ENCODE data around the gene LRP4.

LRP4 gene

GRCh38 chr11:46835897-46836296 is 82.5 kb downstream of the LRP4 start:
- Histone ChIP-seq H3K27me3 (ENCODE audit: insufficient read depth, poor library complexity, severe bottlenecking) (no peaks in the 10 kb centered on the region), H3K27ac (replicated peaks) (no peak overlapping the region), H3K4me3 (replicated peaks; ENCODE audit: insufficient read depth, low read length) (no peak overlapping the region)
- TF ChIP-seq, protein P1, sequence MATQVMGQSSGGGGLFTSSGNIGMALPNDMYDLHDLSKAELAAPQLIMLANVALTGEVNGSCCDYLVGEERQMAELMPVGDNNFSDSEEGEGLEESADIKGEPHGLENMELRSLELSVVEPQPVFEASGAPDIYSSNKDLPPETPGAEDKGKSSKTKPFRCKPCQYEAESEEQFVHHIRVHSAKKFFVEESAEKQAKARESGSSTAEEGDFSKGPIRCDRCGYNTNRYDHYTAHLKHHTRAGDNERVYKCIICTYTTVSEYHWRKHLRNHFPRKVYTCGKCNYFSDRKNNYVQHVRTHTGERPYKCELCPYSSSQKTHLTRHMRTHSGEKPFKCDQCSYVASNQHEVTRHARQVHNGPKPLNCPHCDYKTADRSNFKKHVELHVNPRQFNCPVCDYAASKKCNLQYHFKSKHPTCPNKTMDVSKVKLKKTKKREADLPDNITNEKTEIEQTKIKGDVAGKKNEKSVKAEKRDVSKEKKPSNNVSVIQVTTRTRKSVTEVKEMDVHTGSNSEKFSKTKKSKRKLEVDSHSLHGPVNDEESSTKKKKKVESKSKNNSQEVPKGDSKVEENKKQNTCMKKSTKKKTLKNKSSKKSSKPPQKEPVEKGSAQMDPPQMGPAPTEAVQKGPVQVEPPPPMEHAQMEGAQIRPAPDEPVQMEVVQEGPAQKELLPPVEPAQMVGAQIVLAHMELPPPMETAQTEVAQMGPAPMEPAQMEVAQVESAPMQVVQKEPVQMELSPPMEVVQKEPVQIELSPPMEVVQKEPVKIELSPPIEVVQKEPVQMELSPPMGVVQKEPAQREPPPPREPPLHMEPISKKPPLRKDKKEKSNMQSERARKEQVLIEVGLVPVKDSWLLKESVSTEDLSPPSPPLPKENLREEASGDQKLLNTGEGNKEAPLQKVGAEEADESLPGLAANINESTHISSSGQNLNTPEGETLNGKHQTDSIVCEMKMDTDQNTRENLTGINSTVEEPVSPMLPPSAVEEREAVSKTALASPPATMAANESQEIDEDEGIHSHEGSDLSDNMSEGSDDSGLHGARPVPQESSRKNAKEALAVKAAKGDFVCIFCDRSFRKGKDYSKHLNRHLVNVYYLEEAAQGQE (IDR thresholded peaks at IDR 0.05; ENCODE audit: insufficient replicate concordance, low read depth), result no peak
- TF ChIP-seq SPI1 (IDR thresholded peaks at IDR 0.05; ENCODE audit: borderline replicate concordance, low read depth) (no peak), GABPA (IDR thresholded peaks at IDR 0.05; ENCODE audit: low read depth) (no peak), CTCF (IDR thresholded peaks at IDR 0.05; ENCODE audit: insufficient read depth, low read length) (no peak), POLR2AphosphoS5 (IDR thresholded peaks at IDR 0.05; ENCODE audit: low read depth) (no peak)
- DNase-seq (ENCODE audit: low read depth in 1 of 2, low spot score in 1 of 2), result no peak

DNA sequence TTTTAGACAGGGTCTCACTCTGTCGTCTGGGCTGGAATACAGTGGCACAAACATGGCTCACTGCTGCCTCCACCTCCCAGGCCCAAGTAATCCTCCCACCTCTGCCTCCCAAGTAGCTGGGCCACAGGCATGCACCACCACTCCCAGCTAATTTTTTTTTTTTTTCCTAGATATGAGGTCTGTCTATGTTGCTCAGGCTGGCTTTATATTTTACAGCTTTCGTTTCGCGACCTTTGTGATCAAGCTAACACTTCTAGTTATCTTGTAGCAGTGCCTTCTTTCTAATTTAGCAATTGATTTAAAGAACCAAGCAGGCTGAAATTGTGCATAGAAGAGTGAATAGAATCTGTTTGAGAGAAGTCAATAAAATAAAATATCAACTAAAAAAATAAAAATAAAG is 83.5 kb downstream of the LRP4 start:
- Histone ChIP-seq H3K27ac (replicated peaks) (no peak overlapping the region), H3K4me3 (replicated peaks; ENCODE audit: insufficient read depth, low read length) (no peak overlapping the region), H3K27me3 (ENCODE audit: insufficient read depth, poor library complexity, severe bottlenecking) (no peaks in the 10 kb centered on the region)
- TF ChIP-seq CTCF (IDR thresholded peaks at IDR 0.05; ENCODE audit: insufficient read depth, low read length), result no peak
- no peak for TF ChIP-seq GABPA (IDR thresholded peaks at IDR 0.05; ENCODE audit: low read depth)
- no peak for TF ChIP-seq SPI1 (IDR thresholded peaks at IDR 0.05; ENCODE audit: borderline replicate concordance, low read depth)
- TF ChIP-seq, protein P1 (IDR thresholded peaks at IDR 0.05; ENCODE audit: insufficient replicate concordance, low read depth), result no peak
- TF ChIP-seq POLR2AphosphoS5 (IDR thresholded peaks at IDR 0.05; ENCODE audit: low read depth), result no peak
- DNase-seq (ENCODE audit: low read depth in 1 of 2, low spot score in 1 of 2), result no peak

DNA sequence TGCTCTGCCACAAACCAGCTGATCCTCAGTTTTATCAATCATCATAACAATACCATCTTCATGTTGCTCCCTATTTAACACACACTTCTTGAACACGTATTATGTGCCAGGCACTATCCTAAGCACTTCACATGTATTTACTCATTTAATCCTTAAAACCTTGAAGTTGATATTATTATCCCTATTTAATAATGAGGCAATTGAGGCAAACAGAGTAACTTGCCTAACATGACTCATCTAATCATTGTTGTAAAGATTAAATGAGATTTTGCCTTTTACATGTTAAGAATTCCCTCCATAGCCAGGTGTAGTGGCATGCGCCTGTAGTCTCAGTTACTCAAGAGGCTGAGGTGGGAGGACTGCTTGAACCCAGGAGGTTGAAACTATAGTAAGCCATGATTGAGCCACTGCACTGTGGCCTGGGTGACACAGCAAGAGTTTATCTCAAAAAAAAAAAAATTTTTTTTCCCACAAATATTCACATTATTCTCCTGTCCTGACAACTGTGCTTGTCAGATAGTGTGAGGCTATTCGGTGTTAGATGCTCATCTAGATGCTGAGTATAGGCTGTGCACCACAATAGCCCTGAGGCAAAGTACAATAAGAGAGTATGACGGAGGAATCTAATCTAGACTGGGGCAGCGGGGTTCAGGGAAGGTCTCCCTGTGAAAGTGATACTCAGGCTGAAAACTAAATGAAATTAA is 85.7 kb downstream of the LRP4 start:
- H3K27ac ChIP-seq (replicated peaks), result no peak overlapping the region
- DNase-seq (ENCODE audit: low read depth in 1 of 2, low spot score in 1 of 2), result no peak
- H3K27me3 ChIP-seq (ENCODE audit: insufficient read depth, poor library complexity, severe bottlenecking), result no peaks in the 10 kb centered on the region
- TF ChIP-seq, protein P1 (IDR thresholded peaks at IDR 0.05; ENCODE audit: insufficient replicate concordance, low read depth), result no peak
- H3K4me3 ChIP-seq (replicated peaks; ENCODE audit: insufficient read depth, low read length), result no peak overlapping the region
